ENCODE measurements around the gene PAPOLA.

PAPOLA gene

DNA sequence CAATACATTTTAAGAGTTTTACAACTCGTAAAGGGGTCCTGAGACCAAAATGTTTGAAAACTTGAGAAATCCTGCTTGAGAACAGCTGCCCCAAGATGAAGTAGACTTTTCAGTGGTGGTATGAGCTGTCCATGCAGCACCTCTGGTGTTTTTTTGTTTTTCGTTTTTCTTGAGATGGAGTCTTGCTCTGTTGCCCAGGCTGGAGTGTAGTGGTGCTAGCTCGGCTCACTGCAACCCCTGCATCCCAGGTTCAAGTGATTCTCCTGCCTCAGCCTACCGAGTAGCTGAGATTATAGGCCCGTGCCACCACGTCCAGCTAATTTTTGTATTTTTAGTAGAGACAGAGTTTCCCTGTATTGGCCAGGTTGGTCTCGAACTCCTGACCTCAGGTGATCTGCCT lies 5.5 kb downstream of the PAPOLA start:
- TF ChIP-seq SIN3A (IDR thresholded peaks at IDR 0.05; ENCODE audit: borderline replicate concordance, insufficient read depth, low read length) (no peak), POLR2AphosphoS5 (IDR thresholded peaks at IDR 0.05; ENCODE audit: low read depth, low read length) (no peak), TAF1 (IDR thresholded peaks at IDR 0.05; ENCODE audit: borderline replicate concordance, insufficient read depth, low read length) (no peak), FOXP2 (optimal IDR thresholded peaks at IDR 0.05; ENCODE audit: borderline replicate concordance, extremely low read depth, extremely low read length, insufficient read depth) (no peak)
- TF ChIP-seq, protein P1, sequence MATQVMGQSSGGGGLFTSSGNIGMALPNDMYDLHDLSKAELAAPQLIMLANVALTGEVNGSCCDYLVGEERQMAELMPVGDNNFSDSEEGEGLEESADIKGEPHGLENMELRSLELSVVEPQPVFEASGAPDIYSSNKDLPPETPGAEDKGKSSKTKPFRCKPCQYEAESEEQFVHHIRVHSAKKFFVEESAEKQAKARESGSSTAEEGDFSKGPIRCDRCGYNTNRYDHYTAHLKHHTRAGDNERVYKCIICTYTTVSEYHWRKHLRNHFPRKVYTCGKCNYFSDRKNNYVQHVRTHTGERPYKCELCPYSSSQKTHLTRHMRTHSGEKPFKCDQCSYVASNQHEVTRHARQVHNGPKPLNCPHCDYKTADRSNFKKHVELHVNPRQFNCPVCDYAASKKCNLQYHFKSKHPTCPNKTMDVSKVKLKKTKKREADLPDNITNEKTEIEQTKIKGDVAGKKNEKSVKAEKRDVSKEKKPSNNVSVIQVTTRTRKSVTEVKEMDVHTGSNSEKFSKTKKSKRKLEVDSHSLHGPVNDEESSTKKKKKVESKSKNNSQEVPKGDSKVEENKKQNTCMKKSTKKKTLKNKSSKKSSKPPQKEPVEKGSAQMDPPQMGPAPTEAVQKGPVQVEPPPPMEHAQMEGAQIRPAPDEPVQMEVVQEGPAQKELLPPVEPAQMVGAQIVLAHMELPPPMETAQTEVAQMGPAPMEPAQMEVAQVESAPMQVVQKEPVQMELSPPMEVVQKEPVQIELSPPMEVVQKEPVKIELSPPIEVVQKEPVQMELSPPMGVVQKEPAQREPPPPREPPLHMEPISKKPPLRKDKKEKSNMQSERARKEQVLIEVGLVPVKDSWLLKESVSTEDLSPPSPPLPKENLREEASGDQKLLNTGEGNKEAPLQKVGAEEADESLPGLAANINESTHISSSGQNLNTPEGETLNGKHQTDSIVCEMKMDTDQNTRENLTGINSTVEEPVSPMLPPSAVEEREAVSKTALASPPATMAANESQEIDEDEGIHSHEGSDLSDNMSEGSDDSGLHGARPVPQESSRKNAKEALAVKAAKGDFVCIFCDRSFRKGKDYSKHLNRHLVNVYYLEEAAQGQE (IDR thresholded peaks at IDR 0.05; ENCODE audit: insufficient read depth in 1 of 2, low read depth in 2 of 2, low read length in 2 of 2), result no peak

- TF ChIP-seq SIN3A (IDR thresholded peaks at IDR 0.05; ENCODE audit: borderline replicate concordance, insufficient read depth, low read length) (no peak), POLR2AphosphoS5 (IDR thresholded peaks at IDR 0.05; ENCODE audit: low read depth, low read length) (no peak), FOXP2 (optimal IDR thresholded peaks at IDR 0.05; ENCODE audit: borderline replicate concordance, extremely low read depth, extremely low read length, insufficient read depth) (no peak), TAF1 (IDR thresholded peaks at IDR 0.05; ENCODE audit: borderline replicate concordance, insufficient read depth, low read length) (no peak)
- TF ChIP-seq, protein P1 (IDR thresholded peaks at IDR 0.05; ENCODE audit: insufficient read depth in 1 of 2, low read depth in 2 of 2, low read length in 2 of 2), result no peak
Observed at GRCh38 chr14:96508900-96509299, 6.7 kb downstream of the PAPOLA start.

DNA sequence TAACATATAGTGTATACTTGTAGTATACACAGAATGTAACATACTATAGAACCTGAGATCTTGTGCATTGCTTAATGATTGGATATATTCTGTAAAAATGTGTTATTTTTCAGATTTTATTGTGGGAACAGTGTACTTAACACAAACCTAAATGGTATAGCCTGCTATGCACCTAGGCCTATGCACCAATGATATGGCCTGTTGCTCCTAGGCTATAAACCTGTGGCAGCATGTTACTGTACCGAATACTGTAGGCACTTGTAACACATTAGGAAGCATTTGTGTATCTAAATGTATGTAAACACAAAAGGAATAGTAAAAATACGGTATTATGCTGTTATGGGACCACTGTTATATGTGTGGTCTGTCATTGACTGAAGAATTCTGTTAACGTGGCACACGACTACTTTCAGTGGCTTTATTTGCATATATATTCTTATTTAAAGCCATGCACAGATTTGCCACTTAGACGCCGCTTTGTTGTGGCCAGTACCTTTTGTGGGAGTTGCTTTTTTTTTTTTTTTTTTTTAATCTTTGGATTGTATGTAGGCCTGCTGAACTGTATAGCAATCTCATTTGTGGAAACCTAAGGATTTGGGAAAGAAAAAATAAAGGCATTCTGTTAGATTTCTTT lies 7.4 kb downstream of the PAPOLA start:
- no peak for TF ChIP-seq FOXP2 (optimal IDR thresholded peaks at IDR 0.05; ENCODE audit: borderline replicate concordance, extremely low read depth, extremely low read length, insufficient read depth)
- no peak for TF ChIP-seq TAF1 (IDR thresholded peaks at IDR 0.05; ENCODE audit: borderline replicate concordance, insufficient read depth, low read length)
- TF ChIP-seq SIN3A (IDR thresholded peaks at IDR 0.05; ENCODE audit: borderline replicate concordance, insufficient read depth, low read length), result no peak
- TF ChIP-seq POLR2AphosphoS5 (IDR thresholded peaks at IDR 0.05; ENCODE audit: low read depth, low read length), result no peak
- TF ChIP-seq, protein P1 (IDR thresholded peaks at IDR 0.05; ENCODE audit: insufficient read depth in 1 of 2, low read depth in 2 of 2, low read length in 2 of 2), result no peak

DNA sequence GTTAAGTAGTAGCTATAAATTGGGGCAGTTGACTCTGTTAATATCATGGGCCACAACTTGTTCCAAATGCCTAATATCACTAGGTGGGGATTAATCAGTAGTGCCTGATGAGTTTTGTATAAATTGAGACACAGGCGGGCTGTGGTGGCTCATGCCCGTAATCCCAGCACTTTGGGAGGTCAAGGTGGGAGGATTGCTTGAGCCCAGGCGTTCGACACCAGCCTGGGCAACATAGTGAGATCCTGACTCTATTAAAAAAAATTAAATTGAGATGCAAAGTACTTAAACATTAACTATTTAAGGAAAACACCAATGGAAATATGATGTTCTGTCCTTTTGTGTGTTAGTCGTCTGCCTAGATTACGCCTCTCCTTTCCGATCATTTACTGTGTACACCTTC lies 9.0 kb downstream of the PAPOLA start:
- no peak for TF ChIP-seq TAF1 (IDR thresholded peaks at IDR 0.05; ENCODE audit: borderline replicate concordance, insufficient read depth, low read length)

GRCh38 chr14:96511667-96512066 lies 9.5 kb downstream of the PAPOLA start:
- TF ChIP-seq, protein P1 (IDR thresholded peaks at IDR 0.05; ENCODE audit: insufficient read depth in 1 of 2, low read depth in 2 of 2, low read length in 2 of 2), result no peak
- no peak for TF ChIP-seq TAF1 (IDR thresholded peaks at IDR 0.05; ENCODE audit: borderline replicate concordance, insufficient read depth, low read length)
- no peak for TF ChIP-seq POLR2AphosphoS5 (IDR thresholded peaks at IDR 0.05; ENCODE audit: low read depth, low read length)
- TF ChIP-seq FOXP2 (optimal IDR thresholded peaks at IDR 0.05; ENCODE audit: borderline replicate concordance, extremely low read depth, extremely low read length, insufficient read depth), result no peak
- no peak for TF ChIP-seq SIN3A (IDR thresholded peaks at IDR 0.05; ENCODE audit: borderline replicate concordance, insufficient read depth, low read length)

Measured in PFSK-1 (cell line).